ENCODE results near the gene BPIFB6.

BPIFB6 gene

DNA sequence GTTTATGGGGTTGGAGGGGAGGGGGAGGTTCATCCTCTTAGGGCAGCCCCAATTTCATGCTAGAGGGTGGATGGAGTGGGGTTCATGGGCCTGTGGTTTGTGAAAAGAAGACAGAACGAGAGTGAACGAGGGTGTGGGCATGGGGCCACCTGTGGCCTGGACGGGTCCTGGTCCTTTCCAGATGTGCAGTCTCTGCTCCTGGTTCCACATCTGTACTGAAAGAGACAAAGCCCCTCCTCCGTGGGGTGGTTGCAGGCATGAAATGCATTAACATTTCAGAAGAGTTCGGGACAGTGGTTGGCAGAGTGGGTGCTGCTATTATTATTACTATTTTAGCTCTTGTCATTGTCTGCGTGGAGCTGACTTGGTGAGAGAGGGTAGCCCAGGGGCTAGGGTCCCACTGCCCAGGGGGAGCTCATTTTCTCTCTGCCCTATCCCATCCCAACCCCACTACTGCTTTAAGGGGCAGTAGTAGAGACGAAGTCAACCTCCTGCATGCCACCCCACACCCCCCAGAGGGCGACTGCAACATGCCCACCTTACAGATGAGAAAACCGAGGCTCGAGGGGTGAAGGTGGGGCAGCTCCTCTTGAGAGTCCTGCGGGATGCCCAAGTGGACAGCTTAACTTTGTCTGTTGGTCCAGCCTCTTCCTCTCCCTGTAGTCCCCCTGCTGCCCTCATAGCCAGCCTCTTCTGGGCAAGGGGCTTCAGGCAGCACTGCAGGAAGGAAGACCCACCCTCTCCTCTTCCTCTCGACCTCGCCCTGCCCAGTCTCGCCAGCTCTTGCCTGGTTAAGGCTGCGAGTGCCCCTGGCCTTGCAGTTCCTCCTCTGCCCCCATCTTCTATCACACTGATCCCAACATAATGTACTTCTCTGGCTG, 15.5 kb upstream of the BPIFB6 start:
- no peak for DNase-seq (ENCODE audit: low spot score)

DNA sequence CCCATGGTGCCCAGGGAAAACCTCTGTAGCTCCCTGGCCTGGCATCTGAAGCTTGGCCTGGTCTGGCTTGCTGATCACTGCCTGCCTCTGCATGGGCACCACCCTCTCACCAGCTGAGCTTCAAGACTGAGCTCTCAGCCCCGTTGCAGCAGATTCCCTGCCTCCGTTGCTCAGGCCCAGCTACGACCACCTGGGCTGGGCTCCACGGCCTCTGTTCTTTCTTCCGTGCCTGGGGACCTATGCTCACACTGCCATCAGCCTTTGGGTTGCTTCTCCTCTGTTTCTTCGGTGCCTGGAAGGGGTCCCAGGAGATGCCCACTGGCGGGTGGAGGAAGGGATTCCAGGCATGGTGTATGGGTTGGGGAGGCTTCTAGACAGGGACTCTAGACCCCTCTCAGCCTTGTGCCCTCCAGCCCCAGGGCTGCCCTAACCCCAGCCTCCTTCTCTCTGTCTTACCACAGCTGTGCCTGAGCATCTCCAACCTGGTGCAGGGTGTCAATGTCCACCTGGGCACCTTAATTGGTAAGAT, 14.8 kb upstream of the BPIFB6 start:
- no peak for DNase-seq (ENCODE audit: low spot score)

DNA sequence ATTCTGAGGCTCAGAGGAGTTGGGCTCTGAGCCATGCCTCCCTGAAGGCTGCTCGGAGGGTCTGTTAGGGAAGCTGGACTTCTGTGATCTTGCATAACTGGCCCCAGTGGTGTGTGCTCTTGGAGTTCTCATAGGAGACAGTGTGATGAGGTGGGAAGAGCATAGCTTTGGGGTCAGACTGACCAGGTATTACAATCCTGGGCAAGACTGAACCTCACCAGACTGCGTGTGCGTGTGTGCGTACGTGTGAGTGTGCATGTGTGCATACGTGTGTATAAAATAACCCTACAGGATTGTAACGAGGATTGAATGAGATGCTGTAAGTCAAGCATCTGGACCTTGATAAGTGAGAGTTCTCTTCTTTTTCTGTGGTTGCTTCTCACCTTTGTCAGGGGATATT, 13.9 kb upstream of the BPIFB6 start:
- no peak for DNase-seq (ENCODE audit: low spot score)

DNA sequence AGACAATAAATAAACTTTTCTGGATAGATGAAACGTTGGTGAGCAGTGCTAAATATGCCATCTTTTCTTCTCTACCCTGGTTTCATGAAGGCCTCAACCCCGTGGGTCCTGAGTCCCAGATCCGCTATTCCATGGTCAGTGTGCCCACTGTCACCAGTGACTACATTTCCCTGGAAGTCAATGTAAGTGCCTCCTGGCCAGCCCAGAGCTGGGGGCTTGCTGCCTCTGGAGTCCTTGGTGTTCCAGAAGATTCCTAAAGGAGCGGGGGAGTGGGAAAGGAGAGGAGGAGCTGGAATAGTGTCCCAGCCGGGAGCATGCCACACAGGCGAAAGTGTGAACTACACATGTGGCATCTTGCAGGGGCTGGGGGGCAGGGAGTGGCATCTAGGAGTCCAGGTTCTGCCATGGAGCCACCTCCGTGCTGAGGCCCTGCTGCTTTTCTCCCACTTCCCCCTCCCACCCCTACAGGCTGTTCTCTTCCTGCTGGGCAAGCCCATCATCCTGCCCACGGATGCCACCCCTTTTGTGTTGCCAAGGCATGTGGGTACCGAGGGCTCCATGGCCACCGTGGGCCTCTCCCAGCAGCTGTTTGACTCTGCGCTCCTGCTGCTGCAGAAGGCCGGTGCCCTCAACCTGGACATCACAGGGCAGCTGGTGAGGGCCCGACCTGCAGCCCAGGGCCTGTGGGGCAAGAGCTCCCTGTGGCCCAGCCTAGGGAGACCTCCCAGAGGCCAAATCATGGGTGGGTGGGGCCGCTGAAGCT, 13.1 kb upstream of the BPIFB6 start:
- DNase-seq (ENCODE audit: low spot score), result no peak

DNA sequence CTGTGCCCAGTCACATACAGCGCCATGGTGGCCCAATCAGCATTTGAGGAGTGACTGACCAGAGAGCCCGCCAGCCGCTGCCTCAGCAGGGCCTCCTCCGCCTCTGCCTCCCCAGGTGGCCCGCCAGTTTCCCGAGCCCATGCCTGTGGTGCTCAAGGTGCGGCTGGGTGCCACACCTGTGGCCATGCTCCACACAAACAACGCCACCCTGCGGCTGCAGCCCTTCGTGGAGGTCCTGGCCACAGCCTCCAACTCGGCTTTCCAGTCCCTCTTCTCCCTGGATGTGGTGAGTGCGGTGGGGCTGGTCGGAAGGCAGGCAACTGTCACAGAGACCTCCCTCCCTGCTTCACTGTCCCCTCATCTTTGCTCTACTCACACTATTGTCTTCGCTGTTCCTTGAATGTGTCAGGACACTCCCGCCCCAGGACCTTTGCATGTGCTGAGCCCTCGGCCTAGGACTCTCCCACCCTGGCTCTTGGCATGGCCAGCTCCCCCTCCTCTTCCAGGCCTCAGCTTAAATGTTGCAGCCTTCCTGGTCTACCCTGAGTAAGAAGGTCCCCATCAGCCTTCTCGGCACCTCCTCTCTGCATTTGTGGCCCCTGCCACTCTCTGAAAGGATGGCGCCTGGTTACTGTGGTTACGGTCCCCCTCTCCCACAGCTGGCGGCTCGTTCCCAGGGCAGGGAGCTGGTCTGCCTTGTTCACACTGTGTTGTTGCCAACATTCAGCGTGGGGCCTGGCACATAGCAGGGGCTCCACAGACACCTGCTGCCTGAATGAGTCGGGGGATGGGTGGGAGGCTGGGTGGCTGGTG, 11.8 kb upstream of the BPIFB6 start:
- no peak for DNase-seq (ENCODE audit: low spot score)

DNA sequence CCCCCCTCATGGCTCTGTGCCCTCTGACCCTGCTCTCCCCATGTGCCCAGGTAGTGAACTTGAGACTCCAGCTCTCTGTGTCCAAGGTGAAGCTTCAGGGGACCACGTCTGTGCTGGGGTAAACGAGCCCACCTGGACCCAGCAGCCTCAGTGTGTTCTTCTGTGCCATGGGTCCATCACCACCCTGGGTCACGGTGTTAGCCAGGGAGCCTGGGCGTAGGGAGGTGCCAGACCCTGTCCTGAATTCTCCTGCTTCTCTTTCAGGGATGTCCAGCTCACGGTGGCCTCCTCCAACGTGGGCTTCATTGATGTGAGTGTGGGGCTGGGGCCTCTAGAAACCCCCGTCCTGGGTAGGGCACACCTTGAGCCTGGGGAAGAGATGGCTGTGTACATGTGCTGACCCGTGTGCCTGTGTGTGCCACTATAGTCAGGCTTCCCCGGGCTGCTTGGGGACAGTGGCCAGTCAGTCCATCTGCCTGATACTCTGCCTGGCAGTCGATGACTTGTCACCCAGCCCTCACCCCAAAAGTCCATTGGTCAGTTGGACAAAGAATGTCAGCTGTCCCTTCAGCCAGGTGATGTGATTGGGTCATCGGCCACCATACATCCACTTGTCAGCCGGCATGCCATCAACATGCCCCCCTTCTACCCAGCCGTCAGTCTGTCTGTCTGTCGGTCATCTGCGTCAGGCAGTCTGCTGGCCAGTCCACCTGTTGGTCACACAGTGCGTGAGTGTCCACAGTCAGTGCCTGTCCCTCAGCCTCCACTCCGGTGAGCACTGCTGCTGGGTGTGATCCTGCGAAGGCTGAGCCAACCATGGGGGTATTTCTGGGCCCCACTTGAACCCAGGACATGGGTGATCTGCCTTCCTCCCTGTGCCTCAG, 10.9 kb upstream of the BPIFB6 start:
- no peak for DNase-seq (ENCODE audit: low spot score)

DNA sequence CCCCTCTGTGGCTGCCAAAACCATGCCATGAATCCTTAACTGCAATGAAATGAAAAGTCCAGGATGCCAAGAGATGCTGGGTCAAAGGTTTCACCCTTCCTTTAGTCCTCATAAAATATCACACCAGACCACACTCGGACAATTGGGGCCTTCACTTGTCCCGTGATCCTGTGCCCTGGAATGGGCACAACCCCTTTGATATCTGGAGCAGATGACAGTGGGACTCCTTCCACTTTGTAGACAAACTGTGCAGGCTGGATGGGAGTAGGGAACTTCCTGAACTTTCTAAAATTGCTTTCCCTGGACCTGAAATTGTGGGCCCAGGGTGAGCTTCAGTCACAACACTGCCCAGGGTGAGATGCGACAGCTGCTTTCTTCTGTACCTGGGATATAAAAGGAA, 9.6 kb upstream of the BPIFB6 start:
- no peak for DNase-seq (ENCODE audit: low spot score)

DNA sequence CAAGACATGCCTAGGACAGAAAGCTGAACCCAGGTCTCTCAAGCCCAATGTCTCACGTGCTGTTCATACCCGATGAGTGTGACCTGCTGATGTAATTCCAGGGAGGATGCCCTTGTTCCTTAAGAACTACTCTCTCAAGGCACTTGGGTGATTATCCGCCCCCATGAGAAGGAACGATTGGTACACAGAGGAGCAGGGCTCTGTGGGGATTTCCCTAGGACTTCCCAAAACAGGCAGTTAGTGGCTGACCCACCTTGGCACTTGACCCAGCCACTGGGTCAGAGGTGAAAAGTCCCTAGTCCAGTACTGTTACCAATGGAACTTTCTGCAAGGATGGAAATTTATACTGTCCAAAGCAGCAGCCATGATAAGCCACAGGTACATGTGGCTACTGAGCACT, 9.2 kb upstream of the BPIFB6 start:
- no peak for DNase-seq (ENCODE audit: low spot score)

DNA sequence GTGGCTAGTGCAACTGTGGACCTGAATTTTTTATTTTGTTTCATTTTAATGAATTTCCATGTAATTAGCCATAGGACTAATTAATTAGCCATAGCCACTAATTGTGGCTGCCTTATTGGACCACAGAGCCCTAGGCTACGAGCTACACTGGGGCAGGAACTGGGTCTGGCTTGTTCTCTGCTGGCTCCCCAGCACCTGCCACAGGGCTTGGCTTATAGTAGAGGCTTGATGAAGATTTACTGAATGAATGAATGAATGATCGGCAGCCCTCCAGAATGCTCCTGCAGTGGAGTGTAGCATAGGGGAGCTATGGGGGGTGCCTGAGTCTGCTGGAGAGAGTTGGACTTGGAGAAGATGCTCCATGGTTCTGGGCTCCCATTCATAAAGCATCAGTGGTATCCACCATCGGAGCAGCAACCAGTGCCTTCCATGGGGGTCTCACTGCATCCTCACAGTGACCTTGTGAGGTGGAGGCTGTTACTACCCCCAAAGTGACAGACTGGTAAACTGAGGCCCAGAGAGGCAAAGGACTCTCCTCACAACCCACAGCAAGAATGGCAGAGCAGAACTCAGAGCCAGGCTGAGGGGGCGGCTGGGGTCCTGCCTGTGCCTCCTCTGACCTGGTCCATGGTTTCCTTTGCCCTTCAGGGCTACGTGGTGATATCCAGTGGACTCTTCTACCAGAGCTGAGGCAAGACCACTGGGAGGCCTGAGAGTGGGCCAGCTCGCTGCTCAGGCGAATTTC, 8.6 kb upstream of the BPIFB6 start:
- no peak for DNase-seq (ENCODE audit: low spot score)

DNA sequence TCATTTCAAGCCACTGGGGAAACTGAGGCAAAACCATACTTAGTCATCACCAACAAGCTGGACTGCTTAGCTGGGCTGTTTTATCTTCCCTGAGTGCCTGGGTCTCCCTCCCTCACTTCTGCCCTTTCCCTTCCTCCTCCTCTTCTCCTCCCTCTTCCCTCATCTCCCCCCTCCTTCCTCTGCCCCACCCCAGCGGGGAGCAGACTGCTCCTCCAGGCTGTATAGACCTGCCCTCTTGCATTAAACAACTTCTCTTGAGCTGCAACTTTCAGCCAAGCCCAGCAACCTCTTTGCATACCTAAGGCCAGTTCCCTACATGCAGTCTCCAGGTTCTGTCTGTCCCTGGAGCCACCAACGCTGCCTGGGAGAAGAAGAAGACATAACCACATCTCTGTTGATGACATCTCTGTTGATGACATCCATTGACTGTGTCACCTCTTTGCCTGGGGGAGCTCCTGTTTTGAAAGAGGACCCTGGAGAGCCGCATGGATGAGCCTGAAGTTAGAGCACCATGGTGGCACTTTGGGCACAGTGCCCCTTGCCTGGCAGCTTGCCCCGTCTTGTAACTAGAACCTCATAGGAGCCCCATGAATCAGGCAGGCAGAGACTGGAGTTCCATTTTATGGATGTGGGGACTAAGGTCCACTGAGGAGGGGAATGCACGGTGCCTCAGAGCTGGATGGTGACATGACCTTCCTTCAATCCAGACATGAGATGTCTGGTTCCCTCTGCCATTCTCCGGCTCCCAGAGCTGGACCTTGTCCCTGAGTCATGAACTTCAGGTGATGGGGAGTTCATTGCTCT, 7.8 kb upstream of the BPIFB6 start:
- DNase-seq (ENCODE audit: low spot score), result no peak

DNA sequence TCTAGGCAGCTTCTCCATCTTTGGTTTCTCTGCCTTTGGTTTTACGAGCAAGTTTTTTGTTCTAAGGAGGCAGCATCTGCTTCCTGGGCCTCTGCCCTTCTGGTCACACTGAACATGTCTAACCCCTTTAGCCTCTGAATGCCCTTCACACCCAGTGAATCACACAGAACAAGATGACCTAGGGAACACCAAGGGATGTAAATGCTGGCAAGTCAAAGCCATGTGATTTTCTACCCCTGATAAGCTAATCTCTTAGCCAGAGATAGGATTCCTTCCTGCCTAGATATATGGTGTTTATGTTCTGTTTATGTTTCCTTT, 7.2 kb upstream of the BPIFB6 start:
- DNase-seq (ENCODE audit: low spot score), result no peak

DNA sequence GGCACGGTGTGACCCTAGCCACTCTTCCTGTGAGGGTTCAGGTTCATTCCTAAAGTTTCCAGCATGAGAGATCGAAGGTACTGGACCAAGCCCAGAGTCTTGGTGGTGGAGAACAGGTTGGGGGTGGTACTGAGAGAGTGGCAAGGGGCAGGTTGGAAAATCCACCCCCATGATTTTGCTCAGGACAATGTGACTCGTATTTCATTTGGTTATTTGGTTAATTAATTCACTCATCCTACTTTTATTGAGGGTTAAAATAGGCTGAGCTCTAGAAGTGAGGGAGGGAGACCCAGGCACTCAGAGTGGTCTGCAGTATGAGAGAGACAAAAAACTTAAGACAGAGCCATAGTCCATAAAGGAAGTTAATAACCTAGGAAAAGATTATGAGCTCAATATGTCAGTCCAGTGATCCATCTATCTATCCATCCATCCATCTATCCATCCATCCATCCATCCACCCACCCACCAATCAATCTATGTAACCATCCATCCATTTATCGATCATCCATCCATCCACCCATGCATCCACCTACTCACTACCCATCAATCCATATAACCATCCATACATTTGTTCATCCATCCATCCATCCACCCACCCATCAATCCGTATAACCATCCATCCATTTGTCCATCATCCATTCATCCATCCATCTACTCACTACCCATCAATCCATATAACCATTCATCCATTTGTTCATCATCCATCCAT, 6.7 kb upstream of the BPIFB6 start:
- no peak for DNase-seq (ENCODE audit: low spot score)

DNA sequence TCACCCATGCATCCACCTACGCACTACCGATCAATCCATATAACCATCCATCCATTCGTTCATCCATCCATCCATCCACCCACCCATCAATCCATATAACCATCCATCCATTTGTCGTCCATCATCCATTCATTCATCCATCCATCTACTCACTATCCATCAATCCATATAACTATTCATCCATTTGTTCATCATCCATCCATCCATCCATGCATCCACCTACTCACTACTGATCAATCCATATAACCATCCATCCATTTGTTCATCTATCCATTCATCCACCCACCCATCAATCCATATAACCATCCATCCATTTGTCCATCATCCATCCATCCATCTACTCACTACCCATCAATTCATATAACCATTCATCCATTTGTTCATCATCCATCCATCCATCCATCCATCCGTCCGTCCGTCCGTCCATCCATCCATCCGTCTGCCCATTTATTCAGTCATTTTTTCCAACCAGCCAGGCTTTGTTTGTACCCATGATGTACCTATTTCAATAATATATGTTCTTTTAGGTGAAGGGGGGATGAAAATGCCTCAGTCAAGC, 6.1 kb upstream of the BPIFB6 start:
- no peak for DNase-seq (ENCODE audit: low spot score)

DNA sequence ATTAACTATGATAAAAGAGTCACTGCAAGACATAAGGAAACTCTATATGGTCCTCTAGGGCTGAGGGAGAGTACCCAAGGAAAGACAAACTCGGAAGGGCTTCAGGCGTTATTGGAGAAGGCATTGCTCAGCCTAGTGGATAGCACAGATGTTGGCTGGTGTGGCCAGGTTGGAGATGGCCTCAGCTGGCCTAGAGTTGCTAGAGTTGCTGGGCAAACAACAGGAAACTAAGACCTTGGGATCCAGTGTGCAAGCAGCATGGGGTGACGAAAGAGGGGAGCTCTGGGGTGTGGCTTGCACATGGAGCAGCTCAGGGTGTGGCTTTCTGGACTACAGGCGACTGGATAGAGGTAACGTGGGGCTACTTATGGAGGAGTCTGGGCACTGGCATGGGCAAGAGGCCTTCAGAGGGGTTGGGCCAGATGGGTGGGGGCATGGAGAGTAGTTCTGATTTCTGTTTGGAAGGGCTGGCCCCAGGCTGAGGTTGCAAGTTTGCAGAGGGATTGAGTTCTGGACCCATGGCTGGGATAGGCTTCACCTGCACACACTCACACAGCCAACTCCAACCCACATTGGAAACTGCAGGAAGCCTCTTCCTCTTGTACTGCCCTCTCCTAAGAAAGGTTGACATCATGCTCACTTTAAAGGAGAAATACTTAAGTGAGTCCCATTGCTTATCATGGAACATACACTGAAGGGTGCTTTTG, 5.2 kb upstream of the BPIFB6 start:
- DNase-seq (ENCODE audit: low spot score), result no peak

DNA sequence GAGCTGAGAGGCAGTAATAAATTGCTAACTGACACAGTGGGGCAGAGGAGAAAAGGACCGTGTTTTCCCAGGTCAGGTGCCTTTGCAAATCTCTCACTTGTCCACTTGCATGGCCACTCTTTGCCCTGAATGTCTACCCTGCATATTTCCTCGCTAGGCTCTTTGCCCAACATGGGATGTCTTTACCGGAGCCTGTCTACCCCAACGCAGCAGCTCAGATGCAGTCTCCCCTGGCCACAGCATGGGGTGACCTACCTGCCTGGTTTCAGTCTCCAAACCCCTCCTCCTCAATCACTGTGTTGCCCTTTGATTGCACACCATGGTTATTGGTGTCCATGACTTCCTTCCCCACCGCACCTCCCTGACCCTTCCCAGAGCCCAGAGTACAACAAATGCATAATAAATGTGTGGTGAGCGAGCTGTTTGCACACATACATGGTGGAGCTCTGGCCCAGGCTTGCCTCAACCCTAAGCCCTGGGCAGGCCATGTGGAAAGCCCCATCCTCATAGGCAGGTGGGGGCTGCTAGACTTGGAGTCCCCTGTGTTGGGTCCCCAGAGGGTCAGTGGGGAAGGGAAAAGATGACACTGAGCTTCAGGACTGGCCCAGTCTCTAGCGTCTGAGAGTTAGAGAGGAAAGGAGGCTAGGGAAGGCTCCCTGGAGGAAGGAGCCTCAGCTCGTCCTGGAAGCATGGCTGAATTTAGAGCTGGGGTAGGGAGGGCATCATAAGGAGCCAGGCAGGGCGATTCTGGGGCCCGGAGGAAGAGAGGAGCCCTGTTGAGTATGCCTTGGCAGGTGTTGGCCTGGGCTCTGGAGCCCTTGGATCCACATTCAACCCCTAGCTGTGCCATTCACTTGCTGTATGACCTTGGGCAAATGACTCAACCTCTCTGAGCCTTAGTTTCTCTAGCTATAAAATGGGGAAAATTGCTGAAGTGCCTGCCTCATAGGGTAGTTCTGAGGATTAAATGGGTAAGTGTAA, 4.4 kb upstream of the BPIFB6 start:
- no peak for DNase-seq (ENCODE audit: low spot score)

DNA sequence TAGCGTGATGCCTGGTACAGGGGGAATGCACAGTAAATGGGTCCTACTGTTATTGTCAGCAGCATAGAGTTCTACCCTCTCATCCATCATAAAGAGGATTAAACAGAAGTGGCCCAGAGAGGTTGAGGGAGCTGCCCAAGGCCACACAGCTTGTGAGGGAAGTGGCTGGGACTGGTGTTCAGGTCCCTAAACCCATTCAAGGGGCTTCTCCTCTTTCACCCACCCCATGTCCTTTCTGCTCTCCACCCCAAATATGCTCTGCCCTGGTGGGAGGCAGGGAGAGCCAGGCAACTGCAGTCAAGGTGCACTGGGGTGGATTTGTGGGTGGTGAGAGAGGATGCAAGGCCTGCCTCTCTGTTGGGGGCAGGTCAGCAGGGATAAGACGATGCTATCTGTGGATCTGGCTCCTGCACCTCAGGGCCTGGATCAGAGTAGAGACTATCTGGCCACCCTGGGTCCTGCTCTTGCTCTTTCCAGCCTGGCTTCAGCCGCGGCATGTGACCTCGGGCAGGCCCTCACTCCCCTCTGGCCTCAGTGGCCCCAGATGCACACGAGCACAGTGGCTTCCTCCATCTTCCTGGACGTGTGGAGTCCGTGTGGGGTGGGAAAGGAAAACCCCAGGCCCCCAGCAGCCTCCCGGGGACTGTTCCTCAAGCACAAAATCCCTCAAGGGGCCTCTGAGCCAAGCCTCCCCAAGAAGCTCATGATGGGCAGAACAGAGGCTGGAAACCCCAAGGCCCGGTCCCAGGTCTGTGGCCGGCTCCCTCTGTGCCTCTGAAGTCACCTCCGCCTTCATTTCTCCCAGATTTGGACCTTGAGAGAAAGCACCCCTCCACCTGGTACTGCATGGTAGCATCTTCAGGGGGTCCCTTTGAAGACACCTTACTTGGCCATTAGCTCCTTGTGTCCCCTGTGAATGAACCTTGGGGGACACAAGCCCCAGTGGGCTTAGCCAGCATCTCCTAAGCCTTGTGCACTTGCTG, 3.4 kb upstream of the BPIFB6 start:
- DNase-seq (ENCODE audit: low spot score), result no peak

Data from NAMALWA (cell line).